ENCODE data around the gene KLHL7.
"Not testable (repeated sequence)": the region's sequence is repeated elsewhere in the genome, so short reads cannot be mapped to it uniquely, and the experiment has no call there.

DNA sequence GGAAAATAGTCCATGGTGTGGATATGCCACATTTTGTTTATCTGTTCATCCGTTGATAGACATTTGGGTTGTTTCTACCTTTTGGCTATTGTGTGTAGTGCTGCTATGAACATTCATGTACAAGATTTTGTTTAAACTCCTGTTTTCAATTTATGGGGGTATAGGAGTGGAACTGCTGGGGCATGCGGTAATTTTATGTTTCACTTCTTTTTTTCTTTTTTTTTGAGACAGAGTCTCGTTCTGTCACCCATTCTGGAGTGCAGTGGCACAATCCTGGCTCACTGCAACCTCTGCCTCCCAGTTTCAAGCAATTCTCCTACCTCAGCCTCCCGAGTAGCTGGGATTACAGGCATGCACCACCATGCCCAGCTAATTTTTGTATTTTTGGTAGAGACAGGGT lies 118.8 kb downstream of the KLHL7 start:
- not testable (repeated sequence) for TF ChIP-seq POLR2A (IDR thresholded peaks at IDR 0.05)
- TF ChIP-seq, protein P1, sequence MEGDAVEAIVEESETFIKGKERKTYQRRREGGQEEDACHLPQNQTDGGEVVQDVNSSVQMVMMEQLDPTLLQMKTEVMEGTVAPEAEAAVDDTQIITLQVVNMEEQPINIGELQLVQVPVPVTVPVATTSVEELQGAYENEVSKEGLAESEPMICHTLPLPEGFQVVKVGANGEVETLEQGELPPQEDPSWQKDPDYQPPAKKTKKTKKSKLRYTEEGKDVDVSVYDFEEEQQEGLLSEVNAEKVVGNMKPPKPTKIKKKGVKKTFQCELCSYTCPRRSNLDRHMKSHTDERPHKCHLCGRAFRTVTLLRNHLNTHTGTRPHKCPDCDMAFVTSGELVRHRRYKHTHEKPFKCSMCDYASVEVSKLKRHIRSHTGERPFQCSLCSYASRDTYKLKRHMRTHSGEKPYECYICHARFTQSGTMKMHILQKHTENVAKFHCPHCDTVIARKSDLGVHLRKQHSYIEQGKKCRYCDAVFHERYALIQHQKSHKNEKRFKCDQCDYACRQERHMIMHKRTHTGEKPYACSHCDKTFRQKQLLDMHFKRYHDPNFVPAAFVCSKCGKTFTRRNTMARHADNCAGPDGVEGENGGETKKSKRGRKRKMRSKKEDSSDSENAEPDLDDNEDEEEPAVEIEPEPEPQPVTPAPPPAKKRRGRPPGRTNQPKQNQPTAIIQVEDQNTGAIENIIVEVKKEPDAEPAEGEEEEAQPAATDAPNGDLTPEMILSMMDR (IDR thresholded peaks at IDR 0.05), result not testable (repeated sequence)

Data from thyroid gland (tissue), 4 donors.